ENCODE measurements around the gene MCM9. TPM values are rescaled to one million over a fixed set of nuclear protein-coding genes. Genes with fewer than 3 reads are reported as not detected.
A peak's percentile ranks its signal among the peaks of the same experiment; 100 is the strongest.

MCM9 gene
- total and polyA plus RNA-seq, 2 donors (not counting 1 experiment from before 2014, with no cell fraction given), result 1.2 to 9.6 TPM

DNA sequence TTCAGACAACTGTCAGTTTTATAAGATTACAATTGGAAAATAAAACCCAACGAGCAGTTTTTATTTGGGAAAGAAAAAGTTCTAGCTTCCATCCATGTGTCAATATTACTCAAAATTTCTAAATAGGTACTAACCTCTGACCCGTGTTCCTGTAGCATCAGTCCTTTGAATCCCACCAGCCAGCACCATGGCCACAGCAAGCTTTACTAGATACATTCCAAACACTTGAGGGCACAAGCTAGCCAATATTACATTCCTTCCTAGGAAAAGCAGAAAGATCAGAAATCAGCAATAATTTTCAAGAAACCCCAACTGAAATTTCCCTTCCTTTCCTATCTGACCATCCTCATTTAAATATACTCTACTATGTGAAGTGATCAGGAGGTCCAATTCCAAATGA, 21.8 kb downstream of the MCM9 start:
- H3K27me3 ChIP-seq (ENCODE audit: control insufficient read depth, insufficient read depth, low read length), result no peaks in the 10 kb centered on the region
- TF ChIP-seq, protein P1, sequence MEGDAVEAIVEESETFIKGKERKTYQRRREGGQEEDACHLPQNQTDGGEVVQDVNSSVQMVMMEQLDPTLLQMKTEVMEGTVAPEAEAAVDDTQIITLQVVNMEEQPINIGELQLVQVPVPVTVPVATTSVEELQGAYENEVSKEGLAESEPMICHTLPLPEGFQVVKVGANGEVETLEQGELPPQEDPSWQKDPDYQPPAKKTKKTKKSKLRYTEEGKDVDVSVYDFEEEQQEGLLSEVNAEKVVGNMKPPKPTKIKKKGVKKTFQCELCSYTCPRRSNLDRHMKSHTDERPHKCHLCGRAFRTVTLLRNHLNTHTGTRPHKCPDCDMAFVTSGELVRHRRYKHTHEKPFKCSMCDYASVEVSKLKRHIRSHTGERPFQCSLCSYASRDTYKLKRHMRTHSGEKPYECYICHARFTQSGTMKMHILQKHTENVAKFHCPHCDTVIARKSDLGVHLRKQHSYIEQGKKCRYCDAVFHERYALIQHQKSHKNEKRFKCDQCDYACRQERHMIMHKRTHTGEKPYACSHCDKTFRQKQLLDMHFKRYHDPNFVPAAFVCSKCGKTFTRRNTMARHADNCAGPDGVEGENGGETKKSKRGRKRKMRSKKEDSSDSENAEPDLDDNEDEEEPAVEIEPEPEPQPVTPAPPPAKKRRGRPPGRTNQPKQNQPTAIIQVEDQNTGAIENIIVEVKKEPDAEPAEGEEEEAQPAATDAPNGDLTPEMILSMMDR (conservative IDR thresholded peaks at IDR 0.05 in 1 of 2, IDR thresholded peaks at IDR 0.05 in 1 of 2; ENCODE audit: low read depth in 1 of 2, low read length in 2 of 2), result no peak
- TF ChIP-seq EZH2 (IDR thresholded peaks at IDR 0.05; ENCODE audit: low read length, missing control alignments), result no peak
- no peaks in the 10 kb centered on the region for H3K9me3 ChIP-seq (ENCODE audit: control insufficient read depth, insufficient read depth, low read depth, low read length)
- H3K79me2 ChIP-seq (ENCODE audit: control insufficient read depth, insufficient read depth, low read length), result no peaks in the 10 kb centered on the region
- no peak overlapping the region for H2AFZ ChIP-seq (ENCODE audit: low read length)
- no peak overlapping the region for H3K4me3 ChIP-seq (replicated peaks in 1 of 4; ENCODE audit: control extremely low read depth in 1 of 4, insufficient read depth in 1 of 4, low read depth in 3 of 4, low read length in 4 of 4)
- DNase-seq (ENCODE audit: low read depth in 2 of 2), result no peak
- H4K20me1 ChIP-seq (ENCODE audit: control insufficient read depth, extremely low read depth, insufficient read depth, low read length), result no peaks in the 10 kb centered on the region
- H3K4me2 ChIP-seq (ENCODE audit: extremely low read depth, insufficient read depth, low read length), result no peak overlapping the region
- no peak overlapping the region for H3K9ac ChIP-seq (ENCODE audit: insufficient read depth, low read length)
- no peaks in the 10 kb centered on the region for H3K36me3 ChIP-seq (ENCODE audit: control insufficient read depth, insufficient read depth, low read length)
- no peaks in the 10 kb centered on the region for H3K4me1 ChIP-seq (ENCODE audit: control insufficient read depth, extremely low read depth, insufficient read depth, low read length)
- no peak overlapping the region for H3K27ac ChIP-seq (ENCODE audit: insufficient read depth, low read length)

DNA sequence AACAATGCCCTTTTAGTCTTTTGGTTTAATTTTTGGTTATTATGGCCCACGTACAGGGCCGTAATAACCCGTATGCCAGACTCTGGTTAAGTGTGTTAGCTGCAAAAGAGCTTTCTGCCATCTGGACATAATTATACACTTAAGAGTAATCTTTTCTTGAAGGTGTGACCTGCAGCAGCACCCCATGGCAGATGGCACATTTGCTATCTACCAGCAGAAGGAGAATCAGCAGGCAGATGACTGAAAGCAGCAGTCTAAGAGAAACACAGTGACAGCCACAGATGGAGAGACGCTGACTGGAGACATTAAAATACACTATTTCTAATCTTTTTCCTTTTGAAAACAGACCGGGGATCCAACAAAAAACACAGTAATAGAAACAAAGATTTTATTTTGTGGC, 22.3 kb downstream of the MCM9 start:
- Histone ChIP-seq H4K20me1 (ENCODE audit: control insufficient read depth, extremely low read depth, insufficient read depth, low read length) (no peaks in the 10 kb centered on the region), H3K4me3 (replicated peaks in 1 of 4; ENCODE audit: control extremely low read depth in 1 of 4, insufficient read depth in 1 of 4, low read depth in 3 of 4, low read length in 4 of 4) (no peak overlapping the region), H3K9me3 (ENCODE audit: control insufficient read depth, insufficient read depth, low read depth, low read length) (no peaks in the 10 kb centered on the region), H3K27ac (ENCODE audit: insufficient read depth, low read length) (no peak overlapping the region), H3K4me2 (ENCODE audit: extremely low read depth, insufficient read depth, low read length) (no peak overlapping the region), H3K79me2 (ENCODE audit: control insufficient read depth, insufficient read depth, low read length) (no peaks in the 10 kb centered on the region), H2AFZ (ENCODE audit: low read length) (no peak overlapping the region), H3K9ac (ENCODE audit: insufficient read depth, low read length) (no peak overlapping the region), H3K36me3 (ENCODE audit: control insufficient read depth, insufficient read depth, low read length) (no peaks in the 10 kb centered on the region), H3K27me3 (ENCODE audit: control insufficient read depth, insufficient read depth, low read length) (no peaks in the 10 kb centered on the region), H3K4me1 (ENCODE audit: control insufficient read depth, extremely low read depth, insufficient read depth, low read length) (no peaks in the 10 kb centered on the region)
- no peak for DNase-seq (ENCODE audit: low read depth in 2 of 2)
- TF ChIP-seq EZH2 (IDR thresholded peaks at IDR 0.05; ENCODE audit: low read length, missing control alignments), result no peak
- TF ChIP-seq, protein P1 (conservative IDR thresholded peaks at IDR 0.05 in 1 of 2, IDR thresholded peaks at IDR 0.05 in 1 of 2; ENCODE audit: low read depth in 1 of 2, low read length in 2 of 2), result no peak

DNA sequence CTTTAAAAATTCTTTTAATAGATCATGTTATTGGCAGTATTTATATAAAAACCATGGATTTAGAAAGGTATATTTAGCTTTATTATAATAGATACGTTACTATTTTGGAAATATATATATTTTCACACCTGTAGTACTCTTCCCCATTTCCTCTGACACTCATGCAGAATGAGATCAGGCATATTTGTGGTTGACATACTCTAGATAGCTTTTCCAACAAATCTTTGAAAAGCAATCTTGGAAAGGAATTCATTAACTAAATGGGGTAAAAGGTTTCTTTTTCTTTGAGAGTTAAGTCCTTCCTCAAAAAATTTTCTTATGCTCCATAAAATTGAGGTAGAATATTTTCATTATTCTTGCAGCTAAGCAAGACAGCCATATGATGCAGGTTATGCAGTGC, 26.5 kb downstream of the MCM9 start:
- H2AFZ ChIP-seq (ENCODE audit: low read length), result no peak overlapping the region
- H3K36me3 ChIP-seq (ENCODE audit: control insufficient read depth, insufficient read depth, low read length), result no peaks in the 10 kb centered on the region
- no peaks in the 10 kb centered on the region for H3K79me2 ChIP-seq (ENCODE audit: control insufficient read depth, insufficient read depth, low read length)
- H3K4me2 ChIP-seq (ENCODE audit: extremely low read depth, insufficient read depth, low read length), result no peak overlapping the region
- no peak overlapping the region for H3K4me3 ChIP-seq (replicated peaks in 1 of 4; ENCODE audit: control extremely low read depth in 1 of 4, insufficient read depth in 1 of 4, low read depth in 3 of 4, low read length in 4 of 4)
- H3K4me1 ChIP-seq (ENCODE audit: control insufficient read depth, extremely low read depth, insufficient read depth, low read length), result no peaks in the 10 kb centered on the region
- no peak overlapping the region for H3K9ac ChIP-seq (ENCODE audit: insufficient read depth, low read length)
- DNase-seq (ENCODE audit: low read depth in 2 of 2), result peak in 1 of 2 donors; percentile 71
- no peaks in the 10 kb centered on the region for H3K9me3 ChIP-seq (ENCODE audit: control insufficient read depth, insufficient read depth, low read depth, low read length)
- no peaks in the 10 kb centered on the region for H3K27me3 ChIP-seq (ENCODE audit: control insufficient read depth, insufficient read depth, low read length)
- no peak overlapping the region for H3K27ac ChIP-seq (ENCODE audit: insufficient read depth, low read length)
- no peaks in the 10 kb centered on the region for H4K20me1 ChIP-seq (ENCODE audit: control insufficient read depth, extremely low read depth, insufficient read depth, low read length)
- TF ChIP-seq, protein P1 (conservative IDR thresholded peaks at IDR 0.05 in 1 of 2, IDR thresholded peaks at IDR 0.05 in 1 of 2; ENCODE audit: low read depth in 1 of 2, low read length in 2 of 2), result no peak
- no peak for TF ChIP-seq EZH2 (IDR thresholded peaks at IDR 0.05; ENCODE audit: low read length, missing control alignments)
